HEK293 (cell line): ENCODE measurements around the gene INPP5F.

Experiments
- CTCF ChIP-seq: fragments of 450-650 bp; formaldehyde crosslinking; IDR thresholded peaks from 2 replicates; pipeline ENCODE4 v1.5.1; 2016; ENCODE audit warnings: missing biosample characterization, missing genetic modification characterization
- PBX3 ChIP-seq: sonication (generic); formaldehyde crosslinking; IDR thresholded peaks from 2 replicates; pipeline ENCODE4 v1.8.1; 2022; ENCODE audit warnings: mild to moderate bottlenecking, moderate library complexity, missing genetic modification reagents
- RBAK ChIP-seq: fragments of 450-650 bp; formaldehyde crosslinking; IDR thresholded peaks from 2 replicates; pipeline ENCODE4 v1.5.1; 2016; ENCODE audit warnings: missing biosample characterization, missing genetic modification characterization
- REST ChIP-seq: fragments of 450-650 bp; formaldehyde crosslinking; IDR thresholded peaks from 2 replicates; pipeline ENCODE4 v1.5.1; 2016; ENCODE audit warnings: missing biosample characterization, missing genetic modification characterization
- TRIM28 ChIP-seq: IDR thresholded peaks from 2 replicates; pipeline ENCODE4 v1.6.1; 2011; ENCODE audit warnings: low read length, control low read depth, borderline replicate concordance
- YY2 ChIP-seq: fragments of 450-650 bp; formaldehyde crosslinking; IDR thresholded peaks from 2 replicates; pipeline ENCODE4 v1.5.1; 2016; ENCODE audit warnings: missing biosample characterization, missing genetic modification characterization
- ZBTB17 ChIP-seq: fragments of 450-650 bp; formaldehyde crosslinking; IDR thresholded peaks from 2 replicates; pipeline ENCODE4 v1.5.1; 2016; ENCODE audit warnings: missing biosample characterization, missing genetic modification characterization
- ZNF184 ChIP-seq: fragments of 450-650 bp; IDR thresholded peaks from 2 replicates; pipeline ENCODE4 v1.5.1; 2018; ENCODE audit warnings: missing biosample characterization, mild to moderate bottlenecking, missing genetic modification characterization
- ZNF521 ChIP-seq: fragments of 450-650 bp; formaldehyde crosslinking; IDR thresholded peaks from 2 replicates; pipeline ENCODE4 v1.5.1; 2017; ENCODE audit warnings: missing biosample characterization, mild to moderate bottlenecking, missing genetic modification characterization
- ZNF701 ChIP-seq: fragments of 450-650 bp; formaldehyde crosslinking; IDR thresholded peaks from 2 replicates; pipeline ENCODE4 v1.5.1; 2016; ENCODE audit warnings: missing biosample characterization, missing genetic modification characterization
- ZNF747 ChIP-seq: fragments of 450-650 bp; formaldehyde crosslinking; IDR thresholded peaks from 2 replicates; pipeline ENCODE4 v1.5.1; 2016; ENCODE audit warnings: missing biosample characterization, missing genetic modification characterization
- TF ChIP-seq, protein P1 (sequence below): fragments of 450-650 bp; formaldehyde crosslinking; IDR thresholded peaks from 2 replicates; pipeline ENCODE4 v1.5.1; 2016; ENCODE audit warnings: missing biosample characterization, missing genetic modification characterization

DNA sequence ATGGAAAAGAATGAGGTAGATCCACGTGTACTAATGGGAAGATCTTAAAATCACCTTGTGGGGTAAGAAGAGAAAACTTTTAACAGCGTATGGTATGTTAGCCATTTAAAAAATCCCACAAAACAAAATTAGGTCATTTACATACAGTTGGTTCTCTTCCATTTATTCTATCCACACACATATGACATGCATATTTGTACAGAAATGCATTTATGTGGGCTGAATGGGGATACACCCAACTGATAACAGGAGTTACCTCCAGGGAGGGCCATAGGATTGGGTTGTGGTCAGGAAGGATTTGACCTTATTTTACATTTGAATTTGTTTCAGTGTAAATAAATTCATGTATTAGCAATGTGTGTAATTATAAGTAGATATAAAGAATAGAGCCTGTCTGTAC is 75.3 kb downstream of the INPP5F start:
- TF ChIP-seq REST (tag by site-specific recombination): no peak
- no peak for TF ChIP-seq ZBTB17 (tag by site-specific recombination)
- no peak for TF ChIP-seq CTCF
- no peak for TF ChIP-seq RBAK (tag by site-specific recombination)
- no peak for TF ChIP-seq YY2 (tag by site-specific recombination)
- TF ChIP-seq ZNF184 (tag by site-specific recombination): no peak
- TF ChIP-seq, protein P1, sequence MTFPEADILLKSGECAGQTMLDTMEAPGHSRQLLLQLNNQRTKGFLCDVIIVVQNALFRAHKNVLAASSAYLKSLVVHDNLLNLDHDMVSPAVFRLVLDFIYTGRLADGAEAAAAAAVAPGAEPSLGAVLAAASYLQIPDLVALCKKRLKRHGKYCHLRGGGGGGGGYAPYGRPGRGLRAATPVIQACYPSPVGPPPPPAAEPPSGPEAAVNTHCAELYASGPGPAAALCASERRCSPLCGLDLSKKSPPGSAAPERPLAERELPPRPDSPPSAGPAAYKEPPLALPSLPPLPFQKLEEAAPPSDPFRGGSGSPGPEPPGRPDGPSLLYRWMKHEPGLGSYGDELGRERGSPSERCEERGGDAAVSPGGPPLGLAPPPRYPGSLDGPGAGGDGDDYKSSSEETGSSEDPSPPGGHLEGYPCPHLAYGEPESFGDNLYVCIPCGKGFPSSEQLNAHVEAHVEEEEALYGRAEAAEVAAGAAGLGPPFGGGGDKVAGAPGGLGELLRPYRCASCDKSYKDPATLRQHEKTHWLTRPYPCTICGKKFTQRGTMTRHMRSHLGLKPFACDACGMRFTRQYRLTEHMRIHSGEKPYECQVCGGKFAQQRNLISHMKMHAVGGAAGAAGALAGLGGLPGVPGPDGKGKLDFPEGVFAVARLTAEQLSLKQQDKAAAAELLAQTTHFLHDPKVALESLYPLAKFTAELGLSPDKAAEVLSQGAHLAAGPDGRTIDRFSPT (tag by site-specific recombination): no peak
- TF ChIP-seq ZNF747 (tag by site-specific recombination): no peak
- no peak for TF ChIP-seq TRIM28
- TF ChIP-seq ZNF521 (tag by site-specific recombination): no peak
- TF ChIP-seq PBX3 (CRISPR knock-in tag): no peak
- TF ChIP-seq ZNF701: no peak
